Stimulated activated CD8-positive, alpha-beta memory T cell treated with anti-CD3 and anti-CD28 coated beads, Interleukin-7, amount 100 ng/mL, for 24 hours (primary cell): ENCODE data around the gene POLR2J2.
"Not testable (repeated sequence)": the region's sequence is repeated elsewhere in the genome, so short reads cannot be mapped to it uniquely, and the experiment has no call there.

ENCODE experiments used
- DNase-seq: peaks from one replicate; pipeline ENCODE4 v3.0.0-alpha.2; 2020; ENCODE audit warnings: low read depth

The POLR2J2 gene

DNA sequence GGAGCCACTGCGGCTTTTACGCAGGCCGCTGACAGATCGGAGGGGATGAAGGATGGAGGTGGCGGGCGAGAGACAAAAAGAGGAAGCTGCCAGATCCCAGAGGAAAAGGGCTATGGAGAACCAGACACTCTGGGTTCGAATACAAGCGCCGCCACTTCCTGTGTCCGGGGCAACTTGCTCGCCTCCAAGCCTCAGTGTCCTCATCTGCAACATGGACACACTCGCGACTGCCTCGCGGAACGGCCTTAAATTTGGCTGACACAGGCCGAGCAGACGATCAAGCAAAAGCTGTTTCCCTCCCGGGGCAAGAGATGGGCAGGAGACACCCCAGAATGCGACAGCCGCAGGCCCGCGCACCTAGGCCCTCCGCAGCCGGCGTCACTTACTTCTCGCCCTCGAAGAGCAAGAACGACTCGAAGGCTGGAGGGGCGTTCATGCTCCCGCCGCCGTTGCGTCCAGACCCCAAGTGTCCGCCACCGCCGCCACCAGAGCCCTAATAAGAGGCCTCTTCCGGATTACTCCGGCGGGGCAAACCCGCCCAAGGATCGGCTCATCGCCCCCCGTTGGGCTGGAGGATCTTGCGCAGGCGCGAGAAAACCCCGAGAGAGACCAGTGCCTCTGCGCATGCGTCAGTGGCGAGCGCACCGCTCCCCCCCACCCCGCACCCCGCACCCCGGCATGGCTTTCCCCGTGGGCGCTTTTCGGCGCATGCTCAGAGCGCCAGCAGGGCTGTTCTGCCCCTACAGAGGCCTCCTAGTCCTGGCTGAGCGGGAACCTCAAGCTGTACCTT is at the start of gene POLR2J2:
POLR2J2 (minus strand) TSS at position 498 of the 790 bp plus-strand sequence; CDS start at position 436, 62 bp downstream.
- DNase-seq, result not testable (repeated sequence)

DNA sequence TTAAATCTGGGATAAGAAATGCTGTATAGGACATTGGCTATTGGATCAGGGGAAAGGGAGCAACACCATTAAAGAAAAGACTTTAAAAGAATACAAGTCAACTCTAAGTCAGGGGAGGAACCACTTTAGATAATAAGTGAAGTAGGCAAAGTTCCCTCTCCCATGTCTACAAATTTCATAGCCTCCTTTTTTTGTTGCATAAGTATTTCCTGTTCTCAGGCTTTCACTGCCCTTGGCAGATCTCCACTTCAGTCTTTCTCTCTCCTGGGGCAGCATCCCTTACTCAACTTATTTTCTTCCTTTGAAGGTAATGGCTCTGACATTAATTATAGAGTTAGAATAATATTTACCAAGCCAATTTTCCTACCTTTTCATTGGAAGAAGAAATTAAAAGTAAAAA is 47.0 kb upstream of the POLR2J2 start:
- not testable (repeated sequence) for DNase-seq

DNA sequence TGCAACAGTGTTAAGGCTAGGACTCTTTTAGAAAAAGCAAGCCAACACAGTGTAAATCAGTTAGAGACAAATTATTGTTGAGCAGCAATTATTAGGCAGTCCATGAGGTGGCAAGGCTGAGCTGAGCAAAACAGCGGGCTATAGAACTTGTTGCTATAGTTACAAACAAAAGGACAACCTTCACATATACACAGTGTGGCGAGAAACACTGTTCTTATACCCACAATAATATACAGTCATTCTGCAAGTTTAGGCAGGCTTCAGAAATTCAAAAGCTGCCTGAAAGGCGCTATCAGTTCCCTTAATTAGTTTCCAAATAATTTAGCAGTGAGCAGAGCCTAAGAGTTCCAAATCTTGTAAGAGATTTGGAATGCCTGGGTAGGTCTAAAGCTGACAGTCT is 44.3 kb upstream of the POLR2J2 start:
- DNase-seq, result not testable (repeated sequence)

DNA sequence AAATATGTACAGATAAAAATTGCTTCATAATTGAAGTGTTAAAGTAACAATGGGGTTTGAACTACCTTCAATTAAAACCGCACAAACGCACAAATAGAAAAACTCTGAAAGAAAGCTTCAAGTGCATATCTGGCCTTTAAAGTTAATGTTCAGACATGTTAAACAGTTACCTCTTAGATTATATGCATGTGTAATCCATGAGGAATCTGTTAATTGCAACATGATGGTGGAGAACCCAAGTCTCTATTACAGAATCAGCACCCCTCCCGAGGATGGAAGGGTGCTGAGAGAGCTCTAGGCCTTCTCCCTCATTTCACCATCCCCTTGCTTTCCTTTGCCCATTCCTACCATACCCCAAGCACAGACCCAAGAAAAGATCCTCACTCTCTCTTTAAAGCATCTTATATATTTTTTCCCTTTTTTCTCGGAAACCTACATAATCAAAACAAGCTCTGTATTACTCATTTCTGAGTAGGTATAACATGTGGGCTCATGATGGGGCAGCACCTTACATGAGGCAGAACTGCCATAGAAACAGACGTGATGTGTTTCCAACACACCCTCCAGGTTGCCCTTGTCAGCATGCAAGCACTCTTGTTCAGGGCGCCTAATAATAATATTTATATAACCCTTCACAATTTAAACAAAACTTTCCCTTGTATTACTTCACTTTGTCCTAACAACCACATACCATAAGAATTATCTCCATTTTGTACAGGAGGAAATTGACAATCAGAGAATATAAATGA is 43.5 kb upstream of the POLR2J2 start:
- DNase-seq, result not testable (repeated sequence)

DNA sequence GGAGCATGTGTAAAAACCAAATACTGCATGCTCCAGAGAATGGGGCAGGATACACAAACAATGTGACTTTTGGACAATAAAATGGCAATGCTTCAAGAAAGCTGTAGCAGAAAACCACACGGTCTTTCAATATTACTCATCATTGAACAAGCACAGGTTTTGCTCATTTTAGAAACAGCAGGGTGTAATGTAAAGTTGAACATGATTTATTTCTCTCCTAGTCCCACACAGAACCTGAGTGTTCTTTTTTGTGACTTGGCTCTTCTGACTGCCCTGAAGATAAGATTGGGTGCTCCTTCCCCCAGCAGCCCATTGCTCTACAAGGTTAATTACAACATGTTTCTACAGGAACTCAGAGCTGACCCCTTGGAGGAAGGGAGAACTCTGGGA is 42.2 kb upstream of the POLR2J2 start:
- DNase-seq, result not testable (repeated sequence)

DNA sequence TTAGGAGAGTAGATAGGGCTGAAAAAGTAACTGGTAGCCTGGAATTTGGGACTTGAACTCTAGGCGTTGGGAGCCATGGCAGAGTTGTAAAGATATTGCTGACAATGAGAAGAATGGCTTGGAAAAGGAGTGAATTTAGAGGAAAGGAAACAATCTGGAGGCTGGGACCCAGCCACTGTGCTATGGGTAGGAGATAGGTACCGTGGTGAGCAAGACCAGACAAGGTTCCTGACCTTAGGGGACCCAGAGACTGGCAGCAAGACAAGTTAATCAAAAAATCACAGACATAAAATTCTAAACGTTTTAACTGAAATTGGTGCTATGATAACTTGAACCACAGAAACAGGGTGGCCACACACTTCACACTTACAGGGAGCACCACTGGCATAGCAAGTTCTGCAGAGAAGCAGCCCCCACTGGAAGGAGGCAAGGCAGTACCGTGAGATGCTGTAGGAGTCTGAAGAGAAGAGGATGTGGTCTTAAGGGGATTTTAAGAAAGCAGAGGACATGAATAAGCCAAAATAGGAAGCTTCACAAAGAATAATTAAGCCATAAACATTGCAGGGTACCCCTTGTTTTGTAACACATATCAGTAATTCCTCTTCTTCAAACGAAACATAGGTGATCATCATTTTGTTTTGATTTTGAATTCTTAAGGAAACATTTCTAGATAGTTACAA is 41.7 kb upstream of the POLR2J2 start:
- DNase-seq, result not testable (repeated sequence)

DNA sequence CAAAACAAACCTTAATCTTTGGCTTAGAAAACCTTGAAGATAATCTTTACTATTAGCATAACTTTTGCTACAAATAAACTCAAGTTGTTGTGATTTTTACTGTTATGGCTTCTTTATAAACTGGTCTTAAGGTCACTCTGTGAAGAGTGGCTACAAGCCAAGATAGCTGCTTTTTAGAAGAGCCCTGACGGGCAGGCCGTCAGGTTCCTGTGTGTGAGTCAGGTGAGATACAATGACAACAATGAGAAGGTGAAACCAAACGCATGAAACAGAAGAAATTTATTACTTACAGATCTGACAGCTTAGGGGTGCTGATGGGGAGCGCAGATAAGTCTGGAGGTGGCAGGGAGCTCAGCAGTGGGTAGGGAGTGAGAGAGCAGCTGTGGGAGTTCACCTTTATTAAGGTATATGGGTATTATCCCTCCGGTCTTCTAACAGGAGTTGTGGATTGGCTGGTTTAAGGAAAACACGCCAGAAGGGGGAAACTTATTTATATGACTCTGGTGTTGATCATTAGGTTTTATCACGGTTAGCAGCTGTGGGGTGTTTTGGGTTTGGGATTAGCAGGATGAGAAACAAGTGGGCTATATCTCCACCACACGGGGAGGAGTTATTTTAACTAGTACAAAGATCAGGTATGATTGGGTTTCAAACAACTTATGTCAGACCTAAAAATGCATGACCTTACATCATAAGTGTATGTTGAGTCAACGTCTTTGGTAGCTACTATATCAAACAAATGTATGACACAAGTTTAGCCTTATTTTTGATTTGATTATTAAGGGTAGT is 27.7 kb upstream of the POLR2J2 start:
- DNase-seq, result not testable (repeated sequence)

DNA sequence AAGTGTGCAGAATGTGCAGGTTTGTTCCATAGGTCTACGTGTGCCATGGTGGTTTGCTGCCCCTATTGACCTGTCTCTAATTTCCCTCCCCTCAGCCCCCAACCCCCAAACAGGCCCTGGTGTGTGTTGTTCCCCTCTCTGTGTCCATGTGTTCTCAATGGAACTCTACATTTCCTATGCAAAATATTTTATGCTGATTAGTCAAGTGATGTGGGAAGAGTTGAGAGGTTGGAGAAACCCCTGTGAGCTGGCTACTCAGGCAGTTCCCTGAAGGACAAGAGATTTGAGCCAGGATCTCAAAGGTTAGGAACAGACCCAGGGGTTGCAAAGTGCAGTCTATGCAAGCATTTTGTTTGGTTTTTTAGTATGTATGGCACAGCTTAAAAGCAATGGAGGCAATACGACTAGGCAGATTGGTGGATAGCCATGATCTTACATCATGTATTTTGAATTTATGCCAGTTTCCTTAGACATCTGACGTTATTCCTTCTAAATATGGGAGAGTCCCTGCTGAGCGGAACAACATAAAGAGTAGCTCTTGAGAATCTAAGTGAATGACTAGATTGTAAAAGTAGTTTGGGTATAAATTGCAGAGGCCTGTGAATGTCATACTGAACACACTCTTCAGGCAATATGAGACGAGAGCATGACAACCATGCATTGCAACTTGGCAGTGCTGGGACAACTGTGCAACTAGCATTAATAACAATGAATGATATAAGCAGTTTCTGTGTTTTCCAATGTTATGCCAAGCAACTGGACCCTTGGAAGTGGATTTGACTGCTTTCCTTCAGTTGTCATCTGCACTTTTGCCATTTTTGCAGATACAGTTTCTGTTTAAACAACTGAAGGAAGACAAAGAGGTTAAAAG is 26.4 kb upstream of the POLR2J2 start:
- DNase-seq, result not testable (repeated sequence)

DNA sequence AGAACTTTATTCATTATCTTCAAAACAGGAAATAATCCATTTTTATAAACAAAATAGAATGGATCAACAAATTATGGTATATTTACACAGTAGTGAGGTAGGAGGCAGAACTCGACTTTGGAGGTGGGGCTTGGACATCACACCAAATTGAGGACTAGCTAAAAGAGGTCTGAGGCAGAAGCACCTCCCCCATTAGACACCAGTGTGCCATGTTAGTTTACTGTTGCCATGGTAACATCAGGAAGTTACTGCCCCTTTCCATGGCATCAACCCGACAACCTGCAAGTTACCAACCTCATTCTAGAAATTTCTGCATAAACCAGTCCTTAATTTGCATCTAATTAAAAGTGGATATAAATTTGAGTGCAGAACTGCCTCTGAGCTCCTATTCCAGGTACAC is 24.5 kb upstream of the POLR2J2 start:
- DNase-seq, result not testable (repeated sequence)

DNA sequence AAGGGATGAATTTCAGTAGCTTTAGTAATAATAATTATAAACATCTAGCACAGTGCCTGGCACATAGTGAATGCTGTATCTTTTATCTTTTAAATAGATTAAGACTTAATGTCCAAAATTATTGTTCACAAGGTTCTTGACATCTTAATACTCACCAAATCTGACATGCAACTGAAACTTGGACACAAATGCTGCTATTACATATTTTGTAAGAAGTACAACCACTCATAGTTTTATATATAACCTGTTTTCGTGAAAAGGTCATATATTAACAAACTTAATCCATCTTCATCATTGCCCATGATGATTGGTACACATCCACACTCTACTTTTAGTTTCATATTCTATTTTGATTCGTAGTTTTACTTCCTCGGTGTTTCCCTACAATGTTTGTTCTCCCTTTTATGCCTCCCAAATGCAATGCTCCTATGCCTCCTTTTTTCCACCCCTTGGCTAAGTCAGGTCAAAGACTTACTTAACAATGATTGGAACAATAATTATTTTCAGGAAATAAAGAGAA is 23.6 kb upstream of the POLR2J2 start:
- not testable (repeated sequence) for DNase-seq

DNA sequence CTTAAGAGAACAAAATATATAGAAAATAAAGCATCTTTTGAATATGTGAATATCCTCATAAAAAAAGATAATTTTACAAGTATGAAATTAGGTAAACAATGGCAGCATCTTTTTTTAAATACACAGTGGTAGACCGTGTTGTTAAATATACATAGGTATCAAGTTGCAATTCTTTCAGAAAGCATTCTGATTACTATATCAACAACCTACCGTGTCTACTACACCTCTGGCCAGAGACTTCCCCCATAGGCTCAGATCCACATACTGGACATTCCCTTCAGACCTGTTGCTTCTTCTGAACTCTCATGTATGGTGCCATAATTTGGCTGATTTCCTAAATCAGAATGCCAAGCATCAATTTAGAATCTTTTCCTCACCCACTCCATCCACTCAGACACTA is 22.5 kb upstream of the POLR2J2 start:
- DNase-seq, result not testable (repeated sequence)

DNA sequence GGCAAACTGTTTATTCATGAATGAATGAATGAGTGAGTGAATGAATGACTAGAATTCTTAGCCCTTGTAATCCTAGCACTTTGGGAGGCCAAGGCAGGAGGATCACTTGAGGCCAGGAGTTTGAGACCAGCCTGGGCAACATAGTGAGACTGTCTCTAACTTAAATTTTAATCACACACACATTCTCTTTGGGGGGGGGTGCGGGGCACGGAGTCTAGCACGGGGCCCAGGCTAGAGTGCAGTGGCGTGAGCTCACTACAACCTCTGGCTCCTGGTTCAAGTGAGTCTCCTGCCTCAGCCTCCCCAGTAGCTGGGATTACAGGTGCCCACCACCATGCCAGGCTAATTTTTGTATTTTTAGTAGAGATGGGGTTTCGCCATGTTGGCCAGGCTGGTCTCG is 19.1 kb upstream of the POLR2J2 start:
- DNase-seq, result not testable (repeated sequence)

DNA sequence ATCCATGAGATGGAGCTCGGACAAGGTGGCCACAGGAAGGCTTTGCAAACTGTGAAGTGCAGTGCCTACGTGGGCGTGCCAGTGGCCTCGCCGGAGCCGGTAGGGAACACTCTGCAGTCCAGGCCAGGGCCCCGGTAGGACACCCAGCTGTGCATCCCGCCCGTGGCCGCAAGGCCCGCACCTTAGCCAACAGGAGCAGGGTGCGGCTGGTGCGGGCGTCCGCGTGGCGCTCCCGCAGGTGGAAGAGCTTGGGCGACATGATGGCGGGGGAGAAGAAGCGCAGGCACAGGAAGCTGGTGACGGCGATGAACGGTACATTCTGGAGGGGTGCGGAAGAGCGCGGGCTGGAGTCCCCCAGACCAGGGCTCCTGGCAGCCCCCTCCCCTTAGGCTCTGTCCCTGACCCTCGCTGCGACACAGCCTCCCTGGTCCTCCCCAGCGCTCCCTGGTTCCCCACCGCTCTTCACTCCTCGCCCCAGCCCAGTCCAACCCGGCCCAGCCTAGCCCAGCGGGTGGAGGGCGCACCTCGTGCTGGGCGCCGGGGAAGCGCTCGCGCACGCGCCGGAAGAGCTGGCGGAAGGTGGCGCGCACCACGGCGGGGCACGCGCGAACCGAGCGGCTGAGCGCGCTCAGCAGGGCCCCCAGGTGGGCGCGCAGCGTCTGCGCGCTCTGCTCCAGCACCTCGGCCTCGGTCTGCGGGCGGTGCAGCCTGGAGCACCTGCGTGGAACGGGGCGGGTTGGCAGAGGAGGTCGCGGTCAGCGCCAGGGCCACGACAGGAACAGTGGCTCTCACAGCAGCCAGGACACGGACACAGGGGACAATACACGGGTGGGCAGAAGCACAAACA is 18.2 kb upstream of the POLR2J2 start:
- not testable (repeated sequence) for DNase-seq

DNA sequence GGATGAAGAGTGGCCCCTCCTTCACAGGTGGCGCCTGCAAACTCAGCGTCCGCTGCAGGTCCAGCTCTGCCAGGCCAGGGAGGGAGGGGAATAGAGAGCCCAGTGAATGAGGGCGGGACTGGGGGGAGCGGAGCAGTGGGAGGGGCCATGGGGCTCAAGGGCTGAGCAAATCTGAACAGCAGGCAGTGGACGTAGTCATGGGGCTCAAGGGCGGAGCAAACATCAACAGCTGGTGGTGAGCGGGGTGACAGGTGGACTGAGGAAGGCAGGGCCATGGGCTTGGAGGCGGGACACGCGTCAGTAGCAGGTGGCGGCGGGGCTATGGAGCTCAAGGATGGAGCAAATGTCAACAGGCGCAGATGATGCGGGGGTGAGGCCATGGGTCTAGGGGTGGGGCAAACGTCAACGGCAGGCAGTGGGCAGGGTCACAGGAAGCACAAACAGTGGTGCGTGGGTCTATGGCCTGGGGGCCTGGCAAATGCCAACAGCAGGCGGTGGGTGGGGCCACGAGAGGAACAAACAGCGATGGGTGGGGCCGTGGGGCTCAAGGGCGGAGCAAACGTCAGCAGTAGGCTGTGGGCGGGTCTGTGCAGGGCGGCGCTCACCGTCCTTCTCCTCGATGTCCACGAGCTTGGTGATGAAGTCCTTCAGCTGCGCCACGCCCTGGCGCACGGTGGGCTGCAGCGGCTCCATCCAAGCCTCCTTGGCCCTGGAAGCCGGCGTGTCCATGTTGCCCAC is 17.0 kb upstream of the POLR2J2 start:
- not testable (repeated sequence) for DNase-seq

DNA sequence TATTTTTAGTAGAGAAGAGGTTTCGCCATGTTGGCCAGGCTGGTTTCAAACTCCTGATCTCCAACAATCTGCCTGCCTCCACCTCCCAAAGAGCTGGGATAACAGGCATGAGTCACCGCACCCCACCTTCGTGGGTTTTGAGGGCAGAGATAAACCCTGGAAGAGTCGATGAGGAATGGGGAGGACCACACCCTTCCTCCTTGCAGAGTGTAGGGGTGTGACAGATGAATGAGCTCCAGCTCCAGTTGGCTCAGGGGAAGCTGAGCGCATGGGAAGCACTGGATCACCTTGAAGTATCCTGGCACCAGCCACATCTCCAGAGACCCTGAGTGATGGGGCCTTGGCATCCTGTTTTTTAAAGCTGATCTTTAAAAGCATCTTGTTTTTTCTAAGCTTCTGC is 11.1 kb upstream of the POLR2J2 start:
- DNase-seq, result not testable (repeated sequence)

DNA sequence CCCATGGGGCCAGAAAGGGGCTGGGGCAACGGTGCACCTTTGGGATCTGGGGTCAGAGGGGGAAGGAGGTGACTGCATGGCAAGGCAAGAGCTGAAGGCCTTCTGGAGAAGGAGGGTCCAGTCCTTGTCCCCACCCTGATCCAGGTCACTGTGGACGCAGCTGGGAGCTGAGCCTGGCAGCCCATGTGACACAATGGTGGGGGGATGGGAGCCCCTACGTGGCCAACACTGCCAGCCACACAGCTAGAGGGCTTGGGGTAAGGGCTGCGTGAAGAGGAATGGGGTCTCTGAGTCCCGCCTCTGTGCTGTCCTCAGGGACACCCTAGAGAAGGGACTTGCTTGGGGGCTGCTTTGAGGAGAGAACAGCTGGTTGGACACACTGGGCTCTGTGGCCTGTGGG is 9.3 kb upstream of the POLR2J2 start:
- DNase-seq, result not testable (repeated sequence)

DNA sequence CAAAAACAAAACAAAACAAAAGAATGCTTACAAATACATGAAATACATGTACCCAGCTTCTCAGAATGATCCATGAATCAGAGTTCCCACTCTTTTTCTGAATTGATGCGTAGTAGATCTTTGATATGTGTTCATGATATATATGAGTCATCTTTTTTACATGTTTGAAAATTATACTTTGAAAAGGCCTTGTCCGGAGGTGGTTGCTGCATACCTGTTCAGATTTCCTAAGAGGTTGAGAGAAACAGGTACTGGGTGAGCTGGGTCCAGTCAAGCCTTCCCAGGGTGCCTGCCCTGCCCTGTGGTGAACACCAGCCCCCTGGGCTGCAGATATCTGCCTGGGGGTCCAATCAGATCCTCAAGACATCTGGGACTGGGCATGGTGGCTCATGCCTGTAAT is 4.1 kb upstream of the POLR2J2 start:
- DNase-seq, result not testable (repeated sequence)

DNA sequence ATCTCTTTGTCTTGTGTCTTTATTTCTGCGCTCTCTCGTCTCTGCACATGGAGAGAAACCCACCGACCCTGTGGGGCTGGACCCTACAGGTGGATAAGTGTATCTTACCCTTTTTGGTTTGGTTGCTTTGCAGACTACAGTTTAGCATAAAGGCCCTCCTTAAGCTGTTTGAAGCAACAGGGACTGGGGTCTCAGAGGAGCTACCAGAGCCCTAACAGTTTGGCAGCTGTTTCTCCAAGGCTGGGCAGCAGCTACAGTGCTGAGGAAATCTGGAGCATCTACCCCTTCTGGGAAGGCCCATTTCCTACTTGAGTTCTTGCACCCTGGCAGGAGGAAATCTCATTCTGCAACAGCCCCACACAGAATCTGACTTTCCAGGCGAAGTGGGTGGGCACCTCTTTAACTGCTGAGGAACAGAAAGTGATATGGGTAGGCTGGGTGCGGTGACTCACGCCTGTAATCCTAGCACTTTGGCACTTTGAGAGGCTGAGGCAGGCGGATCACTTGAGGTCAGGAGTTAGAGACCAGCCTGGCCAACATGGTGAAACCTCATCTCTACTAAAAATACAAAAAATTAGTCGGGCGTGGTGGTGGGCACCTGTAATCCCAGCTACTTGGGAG is 2.1 kb upstream of the POLR2J2 start:
- DNase-seq, result not testable (repeated sequence)
